Measurements from ENCODE around the gene HAT1.

The HAT1 gene

DNA sequence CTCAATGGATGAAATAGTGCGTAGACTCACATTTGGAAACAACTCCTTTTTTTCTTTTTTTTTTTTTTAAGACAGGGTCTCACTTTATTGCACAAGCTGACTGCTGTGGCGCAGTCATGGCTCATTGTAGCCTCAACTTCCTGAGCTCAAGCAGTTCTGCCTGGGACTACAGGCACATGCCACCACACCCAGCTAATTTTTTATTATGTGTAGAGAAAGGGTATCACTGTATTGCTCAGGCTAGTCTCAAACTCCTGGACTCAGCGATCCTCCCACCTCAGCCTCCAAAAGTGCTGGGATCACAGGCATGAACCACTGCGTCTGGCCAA lies 17.4 kb downstream of the HAT1 start:
- H2BK120ac ChIP-seq (ENCODE audit: low read depth, low read length): no peak overlapping the region

DNA sequence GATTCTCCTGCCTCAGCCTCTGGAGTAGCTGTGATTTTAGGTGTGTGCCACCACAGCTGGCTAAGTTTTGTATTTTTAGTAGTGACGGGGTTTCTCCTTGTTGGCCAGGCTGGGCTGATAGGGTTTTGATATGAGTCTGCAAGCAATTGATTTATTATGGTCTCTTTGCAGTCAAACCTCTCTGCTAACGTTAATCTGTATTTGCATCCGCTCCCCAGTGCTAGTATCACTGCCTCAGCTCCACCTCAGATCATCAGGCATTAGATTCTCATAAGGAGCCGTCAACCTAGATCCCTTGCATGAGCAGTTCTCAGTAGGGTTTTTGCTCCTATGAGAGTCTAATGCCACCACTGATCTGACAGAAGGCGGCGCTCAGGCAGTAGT lies 19.0 kb downstream of the HAT1 start:
- Histone ChIP-seq H3K18ac (ENCODE audit: low read length) (no peak overlapping the region), H3K27me3 (ENCODE audit: insufficient read depth, low read length, poor library complexity) (no peaks in the 10 kb centered on the region), H2BK5ac (ENCODE audit: low read length) (no peak overlapping the region), H3K56ac (ENCODE audit: low read length) (no peak overlapping the region), H2BK120ac (ENCODE audit: low read depth, low read length) (no peak overlapping the region), H3K4me1 (ENCODE audit: control insufficient read depth, low read depth, low read length) (no peaks in the 10 kb centered on the region), H3K9ac (ENCODE audit: low read length) (no peak overlapping the region), H3K79me1 (ENCODE audit: low read length) (peaks cover 10% of the 10 kb centered on the region), H3K27ac (ENCODE audit: low read depth, low read length) (no peak overlapping the region), H3K4me2 (ENCODE audit: low read length) (no peak overlapping the region), H3K4ac (ENCODE audit: low read depth, low read length) (no peak overlapping the region), H2AK5ac (ENCODE audit: low read length) (no peak overlapping the region), H4K8ac (ENCODE audit: low read depth, low read length) (no peak overlapping the region), H4K5ac (ENCODE audit: low read length) (no peak overlapping the region), H2BK15ac (replicated peaks; ENCODE audit: low read depth) (no peak overlapping the region), H3K79me2 (ENCODE audit: control insufficient read depth, insufficient read depth, low read length) (peaks cover 9% of the 10 kb centered on the region), H3K4me3 (ENCODE audit: low read length) (no peak overlapping the region), H3K23ac (ENCODE audit: low read length) (no peak overlapping the region), H3K36me3 (ENCODE audit: control insufficient read depth, insufficient read depth, low read length) (peaks cover 2% of the 10 kb centered on the region)
- no CpG with 5 or more reads among the region's 6 CpGs for WGBS (ENCODE audit: extremely low coverage, insufficient coverage, low lambda C conversion rate)
- no peak for DNase-seq

More for the DNA sequence above, 17.4 kb downstream of the HAT1 start:
- no CpG with 5 or more reads among the region's 4 CpGs for WGBS (ENCODE audit: extremely low coverage, insufficient coverage, low lambda C conversion rate)
- no peak overlapping the region for H3K4me2 ChIP-seq (ENCODE audit: low read length)
- peaks cover 14% of the 10 kb centered on the region for H3K79me1 ChIP-seq (ENCODE audit: low read length)
- no peaks in the 10 kb centered on the region for H3K4me1 ChIP-seq (ENCODE audit: control insufficient read depth, low read depth, low read length)
- H3K4me3 ChIP-seq (ENCODE audit: low read length): no peak overlapping the region
- no peak overlapping the region for H4K8ac ChIP-seq (ENCODE audit: low read depth, low read length)
- no peak for DNase-seq
- no peak overlapping the region for H3K56ac ChIP-seq (ENCODE audit: low read length)
- no peak overlapping the region for H2BK15ac ChIP-seq (replicated peaks; ENCODE audit: low read depth)
- no peak overlapping the region for H4K5ac ChIP-seq (ENCODE audit: low read length)
- H3K27ac ChIP-seq (ENCODE audit: low read depth, low read length): no peak overlapping the region
- H3K18ac ChIP-seq (ENCODE audit: low read length): no peak overlapping the region
- no peak overlapping the region for H3K23ac ChIP-seq (ENCODE audit: low read length)
- no peak overlapping the region for H2AK5ac ChIP-seq (ENCODE audit: low read length)
- peaks cover 12% of the 10 kb centered on the region for H3K79me2 ChIP-seq (ENCODE audit: control insufficient read depth, insufficient read depth, low read length)
- H3K9ac ChIP-seq (ENCODE audit: low read length): no peak overlapping the region
- peaks cover 2% of the 10 kb centered on the region for H3K36me3 ChIP-seq (ENCODE audit: control insufficient read depth, insufficient read depth, low read length)
- no peak overlapping the region for H3K4ac ChIP-seq (ENCODE audit: low read depth, low read length)
- no peaks in the 10 kb centered on the region for H3K27me3 ChIP-seq (ENCODE audit: insufficient read depth, low read length, poor library complexity)
- no peak overlapping the region for H2BK5ac ChIP-seq (ENCODE audit: low read length)

GRCh38 chr2:171943869-171944268 lies 21.6 kb downstream of the HAT1 start:
- H3K4me1 ChIP-seq (ENCODE audit: control insufficient read depth, low read depth, low read length): no peaks in the 10 kb centered on the region
- DNase-seq: no peak
- H3K18ac ChIP-seq (ENCODE audit: low read length): no peak overlapping the region
- no peak overlapping the region for H3K27ac ChIP-seq (ENCODE audit: low read depth, low read length)
- H4K5ac ChIP-seq (ENCODE audit: low read length): no peak overlapping the region
- H3K56ac ChIP-seq (ENCODE audit: low read length): no peak overlapping the region
- peaks cover 7% of the 10 kb centered on the region for H3K79me2 ChIP-seq (ENCODE audit: control insufficient read depth, insufficient read depth, low read length)
- no peak overlapping the region for H2AK5ac ChIP-seq (ENCODE audit: low read length)
- H3K27me3 ChIP-seq (ENCODE audit: insufficient read depth, low read length, poor library complexity): no peaks in the 10 kb centered on the region
- H2BK5ac ChIP-seq (ENCODE audit: low read length): no peak overlapping the region
- WGBS (ENCODE audit: extremely low coverage, insufficient coverage, low lambda C conversion rate): no CpG with 5 or more reads among the region's 4 CpGs
- no peak overlapping the region for H3K4me2 ChIP-seq (ENCODE audit: low read length)
- H3K23ac ChIP-seq (ENCODE audit: low read length): no peak overlapping the region
- H2BK120ac ChIP-seq (ENCODE audit: low read depth, low read length): no peak overlapping the region
- H3K36me3 ChIP-seq (ENCODE audit: control insufficient read depth, insufficient read depth, low read length): peaks cover 2% of the 10 kb centered on the region
- H3K79me1 ChIP-seq (ENCODE audit: low read length): peaks cover 6% of the 10 kb centered on the region
- no peak overlapping the region for H3K9ac ChIP-seq (ENCODE audit: low read length)
- H4K8ac ChIP-seq (ENCODE audit: low read depth, low read length): no peak overlapping the region
- H3K4ac ChIP-seq (ENCODE audit: low read depth, low read length): no peak overlapping the region
- no peak overlapping the region for H2BK15ac ChIP-seq (replicated peaks; ENCODE audit: low read depth)
- H3K4me3 ChIP-seq (ENCODE audit: low read length): no peak overlapping the region

DNA sequence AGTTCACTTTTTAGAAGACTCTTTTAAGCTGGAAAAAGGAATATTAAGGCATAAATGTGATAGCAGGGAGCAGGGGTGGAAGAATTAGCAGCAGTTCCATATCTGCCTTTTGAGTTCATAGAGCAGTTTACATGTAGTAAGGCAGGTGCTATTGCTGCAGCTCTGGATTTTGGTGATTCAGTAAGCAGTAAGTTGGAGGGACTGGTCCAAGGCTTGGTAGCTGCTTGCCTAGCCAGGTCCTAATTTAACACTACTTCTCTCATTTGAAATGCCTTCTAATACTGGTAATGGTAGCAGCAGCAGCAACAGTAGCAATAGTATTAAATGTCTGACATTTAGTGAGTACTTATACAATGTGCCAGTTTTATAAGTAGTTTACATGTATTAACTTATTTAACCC lies 30.0 kb downstream of the HAT1 start:
- Histone ChIP-seq H2BK5ac (ENCODE audit: low read length) (no peak overlapping the region), H2AK5ac (ENCODE audit: low read length) (no peak overlapping the region), H2BK120ac (ENCODE audit: low read depth, low read length) (no peak overlapping the region), H2BK15ac (replicated peaks; ENCODE audit: low read depth) (no peak overlapping the region), H3K27ac (ENCODE audit: low read depth, low read length) (no peak overlapping the region), H3K4me2 (ENCODE audit: low read length) (no peak overlapping the region), H4K8ac (ENCODE audit: low read depth, low read length) (no peak overlapping the region), H3K9ac (ENCODE audit: low read length) (no peak overlapping the region), H3K36me3 (ENCODE audit: control insufficient read depth, insufficient read depth, low read length) (no peaks in the 10 kb centered on the region), H3K4me3 (ENCODE audit: low read length) (no peak overlapping the region), H3K4ac (ENCODE audit: low read depth, low read length) (no peak overlapping the region), H3K23ac (ENCODE audit: low read length) (no peak overlapping the region), H4K5ac (ENCODE audit: low read length) (no peak overlapping the region), H3K79me2 (ENCODE audit: control insufficient read depth, insufficient read depth, low read length) (no peaks in the 10 kb centered on the region), H3K56ac (ENCODE audit: low read length) (no peak overlapping the region), H3K18ac (ENCODE audit: low read length) (no peak overlapping the region), H3K4me1 (ENCODE audit: control insufficient read depth, low read depth, low read length) (no peaks in the 10 kb centered on the region), H3K79me1 (ENCODE audit: low read length) (no peaks in the 10 kb centered on the region), H3K27me3 (ENCODE audit: insufficient read depth, low read length, poor library complexity) (no peaks in the 10 kb centered on the region)
- no peak for DNase-seq

GRCh38 chr2:171952748-171953147 lies 30.5 kb downstream of the HAT1 start:
- Histone ChIP-seq H3K4me1 (ENCODE audit: control insufficient read depth, low read depth, low read length) (no peaks in the 10 kb centered on the region), H2AK5ac (ENCODE audit: low read length) (no peak overlapping the region), H2BK15ac (replicated peaks; ENCODE audit: low read depth) (no peak overlapping the region), H2BK120ac (ENCODE audit: low read depth, low read length) (no peak overlapping the region), H3K27me3 (ENCODE audit: insufficient read depth, low read length, poor library complexity) (no peaks in the 10 kb centered on the region), H4K5ac (ENCODE audit: low read length) (no peak overlapping the region), H3K36me3 (ENCODE audit: control insufficient read depth, insufficient read depth, low read length) (no peaks in the 10 kb centered on the region), H3K23ac (ENCODE audit: low read length) (no peak overlapping the region), H2BK5ac (ENCODE audit: low read length) (no peak overlapping the region), H3K79me2 (ENCODE audit: control insufficient read depth, insufficient read depth, low read length) (no peaks in the 10 kb centered on the region), H3K4me3 (ENCODE audit: low read length) (no peak overlapping the region), H3K18ac (ENCODE audit: low read length) (no peak overlapping the region), H3K79me1 (ENCODE audit: low read length) (no peaks in the 10 kb centered on the region), H3K27ac (ENCODE audit: low read depth, low read length) (no peak overlapping the region), H3K4me2 (ENCODE audit: low read length) (no peak overlapping the region), H4K8ac (ENCODE audit: low read depth, low read length) (no peak overlapping the region), H3K56ac (ENCODE audit: low read length) (no peak overlapping the region), H3K9ac (ENCODE audit: low read length) (no peak overlapping the region), H3K4ac (ENCODE audit: low read depth, low read length) (no peak overlapping the region)
- no CpG with 5 or more reads among the region's 3 CpGs for WGBS (ENCODE audit: extremely low coverage, insufficient coverage, low lambda C conversion rate)
- DNase-seq: no peak

DNA sequence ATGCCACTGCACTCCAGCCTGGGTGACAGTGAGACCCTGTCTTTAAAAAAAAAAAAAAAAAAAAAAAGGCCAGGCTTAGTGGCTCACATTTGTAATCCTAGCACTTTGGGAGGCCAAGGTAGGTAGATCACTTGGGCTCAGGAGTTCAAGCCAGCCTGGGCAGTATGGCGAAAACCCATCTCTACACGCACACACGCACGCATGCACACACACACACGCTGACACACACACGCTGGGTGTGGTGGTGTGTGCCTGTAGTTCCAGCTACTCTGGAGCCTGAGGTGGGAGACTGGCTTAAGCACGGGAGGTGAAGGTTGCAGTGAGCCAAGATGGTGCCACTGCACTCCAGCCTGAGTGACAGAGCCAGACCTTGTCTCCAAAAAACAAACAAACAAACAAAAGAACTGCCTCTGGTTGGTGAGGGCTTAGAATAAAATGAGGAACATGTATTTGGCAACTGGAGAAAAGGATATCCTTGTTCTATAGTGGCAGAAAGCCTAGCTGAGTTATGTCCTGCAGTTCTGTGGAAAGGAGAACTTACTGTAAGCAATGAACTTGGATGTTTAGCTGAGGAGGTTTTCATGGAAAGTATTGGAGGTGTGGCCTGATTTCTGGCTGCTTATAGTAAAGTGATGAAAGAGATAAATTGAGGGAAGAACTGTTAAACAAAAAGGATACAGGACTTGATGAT lies 34.0 kb downstream of the HAT1 start:
- no CpG with 5 or more reads among the region's 7 CpGs for WGBS (ENCODE audit: extremely low coverage, insufficient coverage, low lambda C conversion rate)

More for the DNA sequence above, 34.0 kb downstream of the HAT1 start:
- no peak overlapping the region for H4K8ac ChIP-seq (ENCODE audit: low read depth, low read length)
- H3K9ac ChIP-seq (ENCODE audit: low read length): no peak overlapping the region
- H3K36me3 ChIP-seq (ENCODE audit: control insufficient read depth, insufficient read depth, low read length): no peaks in the 10 kb centered on the region
- H4K5ac ChIP-seq (ENCODE audit: low read length): no peak overlapping the region
- H2AK5ac ChIP-seq (ENCODE audit: low read length): no peak overlapping the region
- no peak overlapping the region for H3K23ac ChIP-seq (ENCODE audit: low read length)
- no peak overlapping the region for H3K4me2 ChIP-seq (ENCODE audit: low read length)
- no peak overlapping the region for H3K18ac ChIP-seq (ENCODE audit: low read length)
- no peak overlapping the region for H3K27ac ChIP-seq (ENCODE audit: low read depth, low read length)
- no peak overlapping the region for H3K4ac ChIP-seq (ENCODE audit: low read depth, low read length)
- H3K56ac ChIP-seq (ENCODE audit: low read length): no peak overlapping the region
- H3K79me2 ChIP-seq (ENCODE audit: control insufficient read depth, insufficient read depth, low read length): no peaks in the 10 kb centered on the region
- no peak overlapping the region for H2BK15ac ChIP-seq (replicated peaks; ENCODE audit: low read depth)
- no peaks in the 10 kb centered on the region for H3K4me1 ChIP-seq (ENCODE audit: control insufficient read depth, low read depth, low read length)
- no peak for DNase-seq
- H3K27me3 ChIP-seq (ENCODE audit: insufficient read depth, low read length, poor library complexity): no peaks in the 10 kb centered on the region
- H2BK5ac ChIP-seq (ENCODE audit: low read length): no peak overlapping the region
- H2BK120ac ChIP-seq (ENCODE audit: low read depth, low read length): no peak overlapping the region
- H3K79me1 ChIP-seq (ENCODE audit: low read length): no peaks in the 10 kb centered on the region
- no peak overlapping the region for H3K4me3 ChIP-seq (ENCODE audit: low read length)
